Osteocyte (in vitro differentiated cells): Measurements from ENCODE around the gene RUNDC3A. TPM values are rescaled to one million over a fixed set of nuclear protein-coding genes. Genes with fewer than 3 reads are reported as not detected.
A peak's percentile ranks its signal among the peaks of the same experiment; 100 is the strongest.
"Not testable (repeated sequence)": the region's sequence is repeated elsewhere in the genome, so short reads cannot be mapped to it uniquely, and the experiment has no call there.

Experiments
- DNase-seq: peaks from one replicate; pipeline ENCODE4 v3.0.0; 2021; ENCODE audit warnings: mixed read lengths; ENCODE audit not compliant: unreplicated experiment; ENCODE audit errors: extremely low spot score
- H3K27ac Mint-ChIP-seq: one replicate; pipeline ENCODE4 v1.8.0; 2021; ENCODE audit warnings: mild to moderate bottlenecking, mixed read lengths; ENCODE audit not compliant: unreplicated experiment
- H3K27me3 Mint-ChIP-seq: one replicate; pipeline ENCODE4 v1.8.0; 2021; ENCODE audit warnings: mixed read lengths; ENCODE audit not compliant: unreplicated experiment
- H3K36me3 Mint-ChIP-seq: one replicate; pipeline ENCODE4 v1.8.0; 2021; ENCODE audit warnings: mixed read lengths; ENCODE audit not compliant: unreplicated experiment
- H3K4me1 Mint-ChIP-seq: one replicate; pipeline ENCODE4 v1.8.0; 2021; ENCODE audit warnings: mixed read lengths; ENCODE audit not compliant: unreplicated experiment
- H3K4me3 Mint-ChIP-seq: one replicate; pipeline ENCODE4 v1.8.0; 2021; ENCODE audit warnings: mild to moderate bottlenecking, moderate library complexity, mixed read lengths; ENCODE audit not compliant: unreplicated experiment
- H3K9me3 Mint-ChIP-seq: one replicate; pipeline ENCODE4 v1.8.0; 2021; ENCODE audit warnings: mixed read lengths; ENCODE audit not compliant: unreplicated experiment
- CTCF ChIP-seq: fragments of 200-600 bp; sonication (generic); IDR thresholded peaks from 2 replicates; pipeline ENCODE4 v1.5.0; 2021; ENCODE audit warnings: antibody characterized with exemption, mild to moderate bottlenecking, moderate library complexity
- total RNA-seq: library from RNA; stranded (reverse); gene quantifications from 2 replicates; pipeline ENCODE4 v1.2.1, GENCODE V29; 2021

Gene RUNDC3A
- total RNA-seq, 1 donor from 2014 or later, result 0.38 TPM

GRCh38 chr17:44363613-44364159 is 55.3 kb downstream of the RUNDC3A start, which contains the start of gene FAM171A2:
Gene FAM171A2 (minus strand): TSS chr17:44363853. CDS start chr17:44363714, 139 bp downstream.
- peaks cover 17% of the 10 kb centered on the region for H3K4me1 Mint-ChIP-seq
- H3K9me3 Mint-ChIP-seq, result no peaks in the 10 kb centered on the region
- H3K36me3 Mint-ChIP-seq, result no peaks in the 10 kb centered on the region
- H3K4me3 Mint-ChIP-seq, result peak within 1 kb of the TSS; percentile 79
- H3K27ac Mint-ChIP-seq, result no peak within 1 kb of the TSS
- peak; percentile 92 for TF ChIP-seq CTCF
- peak; percentile 92 for DNase-seq
- peaks cover 28% of the 10 kb centered on the region for H3K27me3 Mint-ChIP-seq

GRCh38 chr17:44365051-44365450 is 56.6 kb downstream of the RUNDC3A start:
- not testable (repeated sequence) for H3K9me3 Mint-ChIP-seq, DNase-seq

GRCh38 chr17:44367231-44367979 is 59.0 kb downstream of the RUNDC3A start:
- no peak for DNase-seq
- TF ChIP-seq CTCF, result no peak
- H3K27ac Mint-ChIP-seq, result no peak overlapping the region
- peaks cover 36% of the 10 kb centered on the region for H3K27me3 Mint-ChIP-seq
- H3K36me3 Mint-ChIP-seq, result no peaks in the 10 kb centered on the region
- no peaks in the 10 kb centered on the region for H3K4me1 Mint-ChIP-seq
- H3K4me3 Mint-ChIP-seq, result no peak overlapping the region
- no peaks in the 10 kb centered on the region for H3K9me3 Mint-ChIP-seq

More at GRCh38 chr17:44365051-44365450, 56.6 kb downstream of the RUNDC3A start:
- H3K36me3 Mint-ChIP-seq, H3K27ac Mint-ChIP-seq: not testable (repeated sequence)
- Mint-ChIP-seq H3K4me3 (peak overlapping the region; percentile 53), H3K27me3 (peaks cover 28% of the 10 kb centered on the region), H3K4me1 (peaks cover 17% of the 10 kb centered on the region)

Other genes starting within 250 kb of the RUNDC3A start
- gene LSM12, start 241.9 kb upstream of the RUNDC3A start, total RNA-seq, result 49.3 and 49.5 TPM in 2 replicates
- 60.3 TPM in 2 replicates for gene G6PC3, start 237.9 kb upstream of the RUNDC3A start, total RNA-seq
- gene HDAC5, start 185.0 kb upstream of the RUNDC3A start, total RNA-seq, result 42.0 and 44.4 TPM in 2 replicates
- gene HROB, start 166.7 kb upstream of the RUNDC3A start, total RNA-seq, result 2.2 and 2.3 TPM in 2 replicates
- not detected in 2 replicates for gene ASB16, start 137.9 kb upstream of the RUNDC3A start, total RNA-seq
- 39.3 and 41.3 TPM in 2 replicates for gene TMUB2, start 121.6 kb upstream of the RUNDC3A start, total RNA-seq
- gene ATXN7L3, start 108.7 kb upstream of the RUNDC3A start, total RNA-seq, result 86.2 and 89.0 TPM in 2 replicates
- 96.9 and 99.0 TPM in 2 replicates for gene UBTF, start 88.9 kb upstream of the RUNDC3A start, total RNA-seq
- gene SLC4A1, start 40.5 kb upstream of the RUNDC3A start, total RNA-seq, result not detected in 2 replicates
- gene SLC25A39, start 16.2 kb downstream of the RUNDC3A start, total RNA-seq, result 109 and 122 TPM in 2 replicates
- gene GRN, start 36.7 kb downstream of the RUNDC3A start, total RNA-seq, result 574 and 620 TPM in 2 replicates
- 26.1 and 26.9 TPM in 2 replicates for gene FAM171A2, start 55.3 kb downstream of the RUNDC3A start, total RNA-seq
- 0.81 and 0.86 TPM in 2 replicates for gene ITGA2B, start 81.0 kb downstream of the RUNDC3A start, total RNA-seq
- gene GPATCH8, start 194.8 kb downstream of the RUNDC3A start, total RNA-seq, result 52.6 and 57.1 TPM in 2 replicates
- gene FZD2, start 248.9 kb downstream of the RUNDC3A start, total RNA-seq, result 203 and 207 TPM in 2 replicates